BLaER1 treated with 17β-estradiol and CSF1 and Interleukin-3, amounts not matched to agents 10 nM and 100 nM (cell line): Measurements from ENCODE around the gene CALM3.
A peak's percentile ranks its signal among the peaks of the same experiment; 100 is the strongest.

ENCODE experiments used
- H3K27ac ChIP-seq, 11 experiments: shearing (Covaris generic); formaldehyde crosslinking; 2 replicates each; pipeline ENCODE4 v1.8.1; 2022
- H3K27me3 ChIP-seq, 11 experiments: shearing (Covaris generic); formaldehyde crosslinking; 2 replicates each; pipeline ENCODE4 v1.8.1; 2022
- H3K36me3 ChIP-seq, 11 experiments: shearing (Covaris generic); formaldehyde crosslinking; 2 replicates each; pipeline ENCODE4 v1.8.1; 2022
- H3K4me1 ChIP-seq, 10 experiments: shearing (Covaris generic); formaldehyde crosslinking; 2 replicates each; pipeline ENCODE4 v1.8.1; 2022
- H3K4me2 ChIP-seq, 11 experiments: shearing (Covaris generic); formaldehyde crosslinking; 2 replicates each; pipeline ENCODE4 v1.8.1; 2022
- H3K4me3 ChIP-seq, 10 experiments: shearing (Covaris generic); formaldehyde crosslinking; 2 replicates each; pipeline ENCODE4 v1.8.1; 2022
- H3K9ac ChIP-seq, 11 experiments: shearing (Covaris generic); formaldehyde crosslinking; 2 replicates each; pipeline ENCODE4 v1.8.1; 2022
- H3K9me3 ChIP-seq, 11 experiments: shearing (Covaris generic); formaldehyde crosslinking; replicated peaks in 1 of 11; 2 replicates each; pipeline ENCODE4 v1.8.1; 2022
- H4K20me1 ChIP-seq, 11 experiments: shearing (Covaris generic); formaldehyde crosslinking; 2 replicates each; pipeline ENCODE4 v1.8.1; 2022
- Cebpa-rat ChIP-seq, 11 experiments: shearing (Covaris generic); IDR thresholded peaks; 2 replicates each; pipeline ENCODE4 v1.8.1; 2022

The CALM3 gene

GRCh38 chr19:46639358-46640182 is 38.4 kb downstream of the CALM3 start:
- peak overlapping the region; percentile 96 to 100 (median 99) for H3K4me2 ChIP-seq
- no peaks in the 10 kb centered on the region for H3K9me3 ChIP-seq
- H3K27ac ChIP-seq = peak overlapping the region in 8 of 11 experiments; percentile 1 to 75 (median 46); a peak in 12 of 22 replicates
- no peak for TF ChIP-seq Cebpa-rat (IDR thresholded peaks at IDR 0.05)
- peaks cover 27 to 55% (median 51%) of the 10 kb centered on the region in 11 experiments for H3K27me3 ChIP-seq
- H3K36me3 ChIP-seq = no peaks in the 10 kb centered on the region
- peaks cover 0 to 4% (median 0%) of the 10 kb centered on the region in 11 experiments; a peak in 3 of 22 replicates for H4K20me1 ChIP-seq
- peaks cover 15 to 38% (median 30%) of the 10 kb centered on the region in 10 experiments for H3K4me1 ChIP-seq
- peak overlapping the region; percentile 54 to 73 (median 64) for H3K4me3 ChIP-seq
- H3K9ac ChIP-seq = peak overlapping the region; percentile 54 to 76 (median 71); a peak in 21 of 22 replicates

DNA sequence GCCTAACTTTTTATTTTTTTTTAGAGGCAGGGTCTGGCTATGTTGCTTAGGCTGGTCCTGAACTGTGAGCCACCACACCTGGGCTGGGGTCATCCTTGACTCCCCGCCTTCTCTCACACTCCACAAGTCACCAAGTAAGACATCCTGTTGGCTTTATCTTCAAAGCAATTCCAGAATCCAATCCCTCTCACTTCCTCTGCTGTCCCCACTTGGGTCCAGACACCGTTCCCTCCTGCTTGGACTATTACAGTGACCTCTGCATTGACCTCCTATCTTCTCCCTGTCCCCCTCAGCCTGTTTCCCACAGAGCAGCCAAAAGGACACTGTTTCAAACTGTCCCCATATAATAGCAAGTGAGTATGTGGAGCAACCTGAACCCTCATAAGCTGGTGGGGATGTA is 39.5 kb downstream of the CALM3 start:
- TF ChIP-seq Cebpa-rat (IDR thresholded peaks at IDR 0.05) = no peak
- Histone ChIP-seq H3K36me3 (no peaks in the 10 kb centered on the region), H3K4me2 (no peak overlapping the region), H3K9ac (no peak overlapping the region), H3K4me3 (no peak overlapping the region), H3K27me3 (peaks cover 19 to 47% (median 43%) of the 10 kb centered on the region in 11 experiments), H3K27ac (no peak overlapping the region), H3K4me1 (peaks cover 11 to 32% (median 23%) of the 10 kb centered on the region in 10 experiments; a peak in 19 of 20 replicates), H3K9me3 (no peaks in the 10 kb centered on the region), H4K20me1 (no peaks in the 10 kb centered on the region; a peak in 2 of 22 replicates)

DNA sequence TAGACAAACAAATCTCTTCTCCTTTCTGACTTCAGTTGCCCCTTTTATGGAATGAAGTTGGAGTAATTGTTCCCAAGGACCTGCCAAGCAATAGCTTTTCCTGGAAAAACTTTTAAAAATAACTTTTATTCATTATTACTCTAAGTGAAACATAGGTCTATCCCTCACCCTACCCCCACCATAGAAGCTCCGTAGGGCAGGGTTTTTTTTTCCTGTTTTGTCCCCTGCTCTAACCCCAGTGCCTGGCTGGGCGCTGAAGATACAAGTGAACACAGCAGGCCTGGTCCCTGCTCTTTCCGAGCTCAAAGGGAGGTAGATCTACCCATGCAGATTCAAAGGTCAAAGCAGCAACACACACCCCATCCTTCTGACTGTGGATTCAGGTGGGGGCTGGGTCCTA is 43.6 kb downstream of the CALM3 start:
- H3K9me3 ChIP-seq = peaks cover 18 to 38% (median 30%) of the 10 kb centered on the region in 11 experiments
- H3K4me3 ChIP-seq = no peak overlapping the region
- H3K36me3 ChIP-seq = peaks cover 0 to 12% (median 0%) of the 10 kb centered on the region in 11 experiments; a peak in 7 of 22 replicates
- peaks cover 0 to 13% (median 12%) of the 10 kb centered on the region in 11 experiments; a peak in 17 of 22 replicates for H3K27me3 ChIP-seq
- no peak overlapping the region for H3K27ac ChIP-seq
- H3K4me1 ChIP-seq = peaks cover 4 to 19% (median 5%) of the 10 kb centered on the region in 10 experiments; a peak in 19 of 20 replicates
- no peak overlapping the region for H3K4me2 ChIP-seq
- no peak overlapping the region for H3K9ac ChIP-seq
- no peaks in the 10 kb centered on the region for H4K20me1 ChIP-seq
- no peak for TF ChIP-seq Cebpa-rat (IDR thresholded peaks at IDR 0.05)

DNA sequence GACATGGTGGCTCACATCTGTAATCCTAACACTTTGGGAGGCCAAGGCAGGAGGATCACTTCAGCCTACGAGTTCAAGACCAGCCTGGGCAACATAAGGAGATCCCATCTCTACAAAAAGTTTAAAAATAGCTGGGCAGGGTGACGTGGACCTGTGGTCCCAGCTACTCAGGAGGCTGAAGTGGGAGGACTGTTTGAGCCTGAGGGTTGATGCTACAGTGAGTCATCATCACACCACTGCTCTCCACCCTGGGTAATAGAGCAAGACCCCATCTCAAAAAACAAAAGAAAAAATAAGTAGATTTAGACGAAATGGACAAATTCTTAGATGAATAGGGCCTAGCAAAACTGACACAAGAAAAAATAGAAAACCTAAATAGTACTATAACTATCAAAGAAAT is 45.3 kb downstream of the CALM3 start:
- Histone ChIP-seq H3K9ac (no peak overlapping the region), H4K20me1 (no peaks in the 10 kb centered on the region), H3K27me3 (no peaks in the 10 kb centered on the region), H3K9me3 (peaks cover 18 to 38% (median 30%) of the 10 kb centered on the region in 11 experiments), H3K4me3 (no peak overlapping the region), H3K4me1 (peaks cover 0 to 14% (median 0%) of the 10 kb centered on the region in 10 experiments; a peak in 1 of 20 replicates), H3K27ac (no peak overlapping the region), H3K4me2 (no peak overlapping the region), H3K36me3 (peaks cover 0 to 12% (median 0%) of the 10 kb centered on the region in 11 experiments; a peak in 7 of 22 replicates)
- no peak for TF ChIP-seq Cebpa-rat (IDR thresholded peaks at IDR 0.05)

GRCh38 chr19:46648060-46648960 is 47.2 kb downstream of the CALM3 start:
- peaks cover 0 to 17% (median 0%) of the 10 kb centered on the region in 11 experiments; a peak in 7 of 22 replicates for H3K36me3 ChIP-seq
- no peak overlapping the region for H3K27ac ChIP-seq
- no peak overlapping the region for H3K9ac ChIP-seq
- peak overlapping the region in 2 of 11 experiments; percentile 32 to 64; a peak in 3 of 22 replicates for H3K4me2 ChIP-seq
- peaks cover 18 to 38% (median 30%) of the 10 kb centered on the region in 11 experiments for H3K9me3 ChIP-seq
- H3K27me3 ChIP-seq = no peaks in the 10 kb centered on the region
- H4K20me1 ChIP-seq = no peaks in the 10 kb centered on the region
- H3K4me1 ChIP-seq = peaks cover 0 to 14% (median 0%) of the 10 kb centered on the region in 10 experiments; a peak in 1 of 20 replicates
- no peak for TF ChIP-seq Cebpa-rat (IDR thresholded peaks at IDR 0.05)
- no peak overlapping the region for H3K4me3 ChIP-seq

DNA sequence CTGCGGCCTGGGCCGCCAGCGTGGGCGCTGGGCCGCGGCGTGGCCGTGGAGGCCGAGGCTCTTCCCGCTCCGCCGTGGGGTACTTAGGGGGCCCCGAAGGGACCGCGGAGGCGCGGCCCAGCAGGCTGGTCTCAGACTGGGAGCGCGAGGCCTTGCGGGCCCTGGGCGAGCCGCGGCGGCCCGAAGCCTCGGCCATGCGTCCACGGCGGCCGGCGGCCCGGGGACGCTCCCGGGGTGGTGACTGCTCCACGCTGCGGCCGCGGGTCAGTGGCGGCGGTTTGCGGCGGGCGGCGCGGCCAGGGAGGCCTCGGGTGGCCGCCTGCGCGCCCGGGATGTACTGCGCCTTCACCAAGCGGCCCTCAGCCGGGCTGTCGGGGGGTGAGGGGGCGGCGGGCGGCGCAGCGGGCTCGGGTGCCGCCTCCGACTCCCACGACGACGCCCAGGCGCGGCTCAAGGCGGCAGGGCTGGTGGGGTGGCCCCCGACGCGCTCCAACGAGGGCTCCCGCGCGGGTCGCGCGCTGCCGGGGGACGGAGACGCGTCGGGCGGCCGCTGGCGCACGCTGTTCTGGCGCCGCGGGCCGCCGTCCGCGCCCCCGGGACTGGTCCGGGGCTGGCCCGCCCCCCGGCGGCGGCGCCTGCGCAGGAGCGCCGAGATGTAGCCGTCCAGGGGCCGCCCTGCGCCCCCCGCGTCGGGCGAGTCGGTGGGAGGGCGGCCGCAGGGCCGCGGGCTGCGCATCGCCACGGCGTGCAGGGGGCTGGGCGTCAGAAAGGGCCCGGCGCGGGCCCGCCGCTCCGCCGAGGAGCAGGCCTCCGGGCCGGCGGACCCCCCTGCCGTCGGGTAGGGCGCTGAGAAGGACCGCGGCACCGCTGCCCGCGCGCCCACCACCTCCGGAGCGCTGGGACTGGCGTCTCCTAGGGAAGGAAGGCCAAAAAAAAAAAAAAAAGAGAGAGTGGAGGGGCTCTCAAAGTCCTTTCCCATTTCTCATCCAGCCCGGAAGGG is 48.1 kb downstream of the CALM3 start:
- no peak overlapping the region for H3K4me2 ChIP-seq
- no peaks in the 10 kb centered on the region for H3K27me3 ChIP-seq

DNA sequence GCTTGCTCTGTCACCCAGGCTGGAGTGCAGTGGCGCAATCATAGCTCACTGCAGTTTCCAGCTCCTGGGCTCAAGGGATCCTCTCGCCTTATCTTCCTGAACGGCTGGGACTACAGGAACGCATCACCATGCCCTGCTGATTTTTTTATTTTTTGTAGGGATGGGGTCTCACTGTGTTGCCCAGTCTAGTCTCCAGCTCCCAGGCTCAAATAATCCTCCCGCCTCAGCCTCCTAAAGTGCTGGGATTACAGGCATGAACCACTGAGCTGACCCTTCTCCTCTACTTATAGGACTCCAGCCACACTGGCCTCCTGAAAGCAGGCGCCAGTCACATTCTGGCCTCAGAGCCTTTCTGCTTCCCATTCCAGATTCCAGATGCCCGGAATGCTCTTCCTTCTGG is 49.3 kb downstream of the CALM3 start:
- no peak overlapping the region for H3K4me2 ChIP-seq
- no peaks in the 10 kb centered on the region for H3K27me3 ChIP-seq
- H3K27ac ChIP-seq = no peak overlapping the region
- H3K4me3 ChIP-seq = no peak overlapping the region
- H3K36me3 ChIP-seq = peaks cover 0 to 17% (median 0%) of the 10 kb centered on the region in 11 experiments; a peak in 7 of 22 replicates
- no peak overlapping the region for H3K9ac ChIP-seq
- TF ChIP-seq Cebpa-rat (IDR thresholded peaks at IDR 0.05) = no peak
- peaks cover 0 to 17% (median 10%) of the 10 kb centered on the region in 10 experiments; a peak in 13 of 20 replicates for H3K4me1 ChIP-seq
- H4K20me1 ChIP-seq = no peaks in the 10 kb centered on the region
- H3K9me3 ChIP-seq = peaks cover 18 to 38% (median 30%) of the 10 kb centered on the region in 11 experiments

More for the DNA sequence above, 48.1 kb downstream of the CALM3 start:
- no peak overlapping the region for H3K4me3 ChIP-seq
- H3K9ac ChIP-seq = no peak overlapping the region
- no peaks in the 10 kb centered on the region for H4K20me1 ChIP-seq
- TF ChIP-seq Cebpa-rat (IDR thresholded peaks at IDR 0.05) = no peak
- peaks cover 0 to 14% (median 0%) of the 10 kb centered on the region in 10 experiments; a peak in 5 of 20 replicates for H3K4me1 ChIP-seq
- H3K9me3 ChIP-seq = peaks cover 18 to 38% (median 30%) of the 10 kb centered on the region in 11 experiments
- H3K27ac ChIP-seq = no peak overlapping the region
- H3K36me3 ChIP-seq = peaks cover 0 to 17% (median 0%) of the 10 kb centered on the region in 11 experiments; a peak in 7 of 22 replicates
